Measurements from ENCODE around the gene ACE.

Gene ACE

DNA sequence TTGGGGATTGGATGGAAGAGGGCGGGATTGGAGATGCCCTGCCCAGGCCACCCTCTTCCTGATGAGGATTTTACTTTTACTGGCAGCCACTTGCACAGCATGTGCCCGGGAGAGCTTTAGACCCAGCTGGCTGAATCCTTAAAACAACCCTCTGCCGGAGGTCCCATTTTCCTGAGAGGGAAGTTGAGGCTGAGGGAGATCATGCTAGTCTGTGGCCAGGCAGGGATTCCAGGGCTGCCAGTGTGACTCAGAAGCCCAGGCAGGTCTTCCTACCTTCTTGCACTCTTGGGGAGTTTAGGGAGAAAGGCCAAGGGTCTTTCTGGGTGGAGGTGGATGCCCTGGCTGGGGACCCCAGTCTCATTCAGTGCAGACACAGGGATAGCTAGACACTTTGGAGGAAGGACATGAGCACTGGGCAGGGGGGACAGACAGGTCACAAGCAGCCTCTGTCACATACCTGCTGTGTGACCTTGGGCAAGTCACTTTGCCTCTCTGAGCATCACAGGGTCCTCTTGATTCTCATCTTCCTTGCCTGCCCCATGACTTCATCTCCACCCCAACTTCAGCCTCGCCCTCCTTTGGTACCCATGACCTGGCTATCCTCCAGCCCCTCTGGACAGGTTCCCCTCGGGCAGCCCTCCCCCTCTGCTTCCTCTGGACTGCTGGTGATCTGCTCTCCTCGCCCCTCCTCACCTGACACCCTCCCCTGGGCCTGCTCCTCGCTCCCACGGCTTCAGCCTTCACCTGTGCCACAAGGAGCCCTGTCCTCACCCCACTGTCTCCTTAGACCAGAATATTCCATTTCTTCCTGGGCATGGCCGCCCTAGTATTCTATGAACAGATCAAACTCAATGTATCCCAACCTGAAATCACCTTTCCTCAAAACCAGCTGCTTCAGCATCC, 62.1 kb downstream of the ACE start:
- no peak for DNase-seq

DNA sequence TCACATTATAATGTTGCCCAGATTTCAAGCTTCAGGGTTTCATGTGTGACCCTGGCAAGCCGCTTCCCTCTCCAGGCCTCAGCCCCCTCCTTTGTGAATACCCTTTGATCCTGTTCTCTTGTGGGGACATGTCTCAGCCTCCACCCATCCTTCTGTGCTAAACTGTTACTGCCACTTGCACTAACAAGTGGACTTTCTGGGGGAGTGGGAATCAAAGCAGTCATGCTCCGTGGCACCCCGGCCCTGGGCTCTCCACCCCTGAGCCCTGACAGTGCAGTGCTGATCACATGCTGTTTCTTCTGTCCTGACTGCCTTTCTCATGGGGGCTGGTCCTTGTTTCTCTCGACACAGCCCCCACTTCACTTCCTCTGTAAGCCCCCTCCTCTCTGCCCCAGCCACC, 63.7 kb downstream of the ACE start:
- DNase-seq = no peak

DNA sequence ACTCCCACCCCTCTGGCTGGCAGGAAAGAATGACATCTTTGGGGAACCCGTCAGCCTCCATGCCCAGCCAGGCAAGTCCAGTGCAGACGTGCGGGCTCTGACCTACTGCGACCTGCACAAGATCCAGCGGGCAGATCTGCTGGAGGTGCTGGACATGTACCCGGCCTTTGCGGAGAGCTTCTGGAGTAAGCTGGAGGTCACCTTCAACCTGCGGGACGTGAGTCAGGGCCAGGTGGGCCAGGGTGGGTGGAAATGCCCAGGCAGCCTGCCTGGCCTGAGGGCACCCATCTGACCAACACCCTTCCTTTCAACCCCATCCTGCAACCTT, 65.3 kb downstream of the ACE start:
- no peak for DNase-seq

GRCh38 chr17:63542942-63543821, 66.3 kb downstream of the ACE start:
- DNase-seq = no peak

- DNase-seq = no peak
These were observed 67.1 kb downstream of the ACE start for GRCh38 chr17:63543822-63544420.

DNA sequence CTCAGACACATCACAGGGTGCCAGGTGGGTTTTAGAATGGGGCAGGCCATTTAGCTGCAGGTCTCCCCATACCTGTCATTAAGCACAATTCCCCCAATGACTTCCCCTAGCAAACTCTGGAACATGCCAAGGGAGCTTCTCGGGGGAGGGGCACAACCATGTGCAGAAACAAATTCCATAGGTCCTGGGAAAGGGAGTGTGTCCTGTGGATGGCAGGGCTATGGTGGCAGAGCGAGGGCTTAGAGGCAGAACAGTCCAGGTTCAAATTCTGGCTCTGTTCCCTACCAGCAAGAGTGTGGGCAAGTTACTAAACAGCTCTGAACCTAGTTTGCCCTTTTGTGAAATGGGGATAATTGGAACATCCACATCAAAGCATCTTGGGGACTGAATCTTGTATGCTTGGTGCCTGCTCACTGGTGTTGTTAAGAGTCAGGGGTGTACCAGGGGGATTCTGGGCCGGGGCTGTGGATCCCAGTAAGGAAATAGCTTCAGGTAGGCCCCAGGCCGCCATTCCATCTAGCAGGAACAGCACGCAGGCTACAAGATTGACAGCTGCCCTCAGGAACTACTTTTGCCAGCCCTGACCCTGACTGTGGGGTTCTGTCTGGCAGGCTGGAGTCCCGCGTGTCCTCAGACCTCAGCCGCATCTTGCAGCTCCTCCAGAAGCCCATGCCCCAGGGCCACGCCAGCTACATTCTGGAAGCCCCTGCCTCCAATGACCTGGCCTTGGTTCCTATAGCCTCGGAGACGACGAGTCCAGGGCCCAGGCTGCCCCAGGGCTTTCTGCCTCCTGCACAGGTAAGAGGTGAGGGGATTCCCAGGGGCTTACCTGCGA, 67.8 kb downstream of the ACE start:
- DNase-seq = no peak

DNA sequence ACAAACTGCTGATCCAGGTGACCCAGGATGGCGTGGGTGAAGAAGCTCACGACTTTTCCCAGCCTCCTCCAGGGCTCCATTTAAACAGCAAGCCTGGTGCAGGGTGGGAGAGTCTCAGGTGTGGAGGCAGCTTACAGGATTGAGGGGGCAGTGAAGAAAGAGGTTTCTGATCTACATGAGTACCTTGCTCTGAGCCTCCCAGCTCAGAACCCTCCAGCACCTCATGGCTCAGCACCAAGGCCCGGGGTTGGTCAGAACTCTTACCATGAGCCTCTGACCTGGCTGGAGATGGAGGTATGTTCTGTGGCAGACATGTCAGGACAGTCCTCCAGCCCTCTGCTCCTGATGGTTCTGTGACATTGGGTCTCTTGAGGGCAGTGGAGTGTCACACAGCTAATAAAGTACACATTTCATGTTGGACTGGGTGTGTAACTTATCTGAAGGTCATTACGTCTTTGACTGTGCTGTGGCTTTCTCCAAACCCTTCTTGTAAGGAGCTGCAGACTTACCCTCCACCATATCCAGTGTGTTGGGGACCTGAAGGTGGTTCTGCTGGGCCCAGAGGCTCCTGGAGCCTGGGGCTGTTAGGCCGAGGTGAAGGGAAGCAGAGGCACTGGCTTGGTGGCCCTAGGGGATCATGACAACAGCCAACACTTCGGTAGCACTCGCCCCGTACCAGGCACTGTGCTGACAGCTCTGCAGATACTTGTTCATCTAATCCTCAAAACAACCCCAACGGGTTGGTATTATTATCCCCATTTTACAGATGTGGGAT, 69.6 kb downstream of the ACE start:
- no peak for DNase-seq

- DNase-seq = no peak
These were observed 70.2 kb downstream of the ACE start for GRCh38 chr17:63547083-63547523.

Measured in DMS153 (cell line).